HG02798 (cell line): ENCODE measurements around the gene CTSV.
"Not testable (repeated sequence)": the region's sequence is repeated elsewhere in the genome, so short reads cannot be mapped to it uniquely, and the experiment has no call there.

Experiments
- ATAC-seq: cut with Tn5 transposase; IDR thresholded peaks from one replicate; pipeline ENCODE4 v1.9.1; 2021; ENCODE audit warnings: mild to moderate bottlenecking; ENCODE audit not compliant: unreplicated experiment, poor library complexity

Gene CTSV

GRCh38 chr9:97045300-97045699 lies 6.4 kb upstream of the CTSV start:
- ATAC-seq: no peak

GRCh38 chr9:97041898-97042297 lies 3.0 kb upstream of the CTSV start:
- no peak for ATAC-seq

GRCh38 chr9:97039514-97039860 lies 545 bp upstream of the CTSV start:
- no peak for ATAC-seq

- not testable (repeated sequence) for ATAC-seq
Observed at GRCh38 chr9:97023505-97023904, 15.4 kb downstream of the CTSV start.

- ATAC-seq: peak; percentile 91
Observed at GRCh38 chr9:97013151-97014132, 25.5 kb downstream of the CTSV start.

GRCh38 chr9:97012617-97013016 lies 26.3 kb downstream of the CTSV start:
- ATAC-seq: peak; percentile 80

GRCh38 chr9:97002195-97002594 lies 36.7 kb downstream of the CTSV start:
- ATAC-seq: not testable (repeated sequence)

GRCh38 chr9:97001338-97001737 lies 37.6 kb downstream of the CTSV start:
- ATAC-seq: not testable (repeated sequence)

- not testable (repeated sequence) for ATAC-seq
Observed at GRCh38 chr9:97000139-97000787, 38.7 kb downstream of the CTSV start.

- not testable (repeated sequence) for ATAC-seq
Observed at GRCh38 chr9:96999733-97000132, 39.2 kb downstream of the CTSV start.

- not testable (repeated sequence) for ATAC-seq
Observed at GRCh38 chr9:96997009-96997701, 41.8 kb downstream of the CTSV start.

GRCh38 chr9:96994531-96995016 lies 44.4 kb downstream of the CTSV start:
- not testable (repeated sequence) for ATAC-seq

GRCh38 chr9:96992303-96992702 lies 46.6 kb downstream of the CTSV start:
- ATAC-seq: not testable (repeated sequence)

GRCh38 chr9:96989747-96990318 lies 49.1 kb downstream of the CTSV start:
- ATAC-seq: not testable (repeated sequence)

- ATAC-seq: not testable (repeated sequence)
Observed at GRCh38 chr9:96984887-96985286, 54.1 kb downstream of the CTSV start.

- ATAC-seq: not testable (repeated sequence)
Observed at GRCh38 chr9:96984139-96984538, 54.8 kb downstream of the CTSV start.

GRCh38 chr9:96983496-96984122 lies 55.3 kb downstream of the CTSV start:
- ATAC-seq: not testable (repeated sequence)
